Fibroblast of the aortic adventitia (primary cell): ENCODE data around the gene PIK3C2B. TPM values are rescaled to one million over a fixed set of nuclear protein-coding genes. Genes with fewer than 3 reads are reported as not detected.

Source experiments
- DNase-seq: peaks from one replicate; pipeline ENCODE4 v3.0.0-alpha.2; 2010; ENCODE audit warnings: low read depth
- H3K4me3 ChIP-seq: 2 replicates; pipeline ENCODE4 v1.5.1; 2011; ENCODE audit warnings: low read depth, mild to moderate bottlenecking, control low read depth, low read length, moderate library complexity
- CTCF ChIP-seq: IDR thresholded peaks from 2 replicates; pipeline ENCODE4 v1.5.1; 2011; ENCODE audit warnings: mild to moderate bottlenecking, low read length, control low read depth, inconsistent platforms; ENCODE audit not compliant: insufficient read depth
- total RNA-seq: library from RNA; depleted of rRNA; stranded (reverse); fragments of >200 nt; gene quantifications from 2 replicates; pipeline ENCODE4 v1.2.3, GENCODE V29; 2012; ENCODE audit warnings: low replicate concordance

Gene PIK3C2B
- total RNA-seq, 1 donor: 4.5 TPM

- no peak for TF ChIP-seq CTCF
- H3K4me3 ChIP-seq: no peak overlapping the region
- no peak for DNase-seq
Measured at GRCh38 chr1:204453141-204453772, 41.3 kb downstream of the PIK3C2B start.

- no peak for TF ChIP-seq CTCF
- no peak overlapping the region for H3K4me3 ChIP-seq
- DNase-seq: no peak
Measured at GRCh38 chr1:204451352-204452124, 43.1 kb downstream of the PIK3C2B start.

GRCh38 chr1:204450461-204451257 lies 43.9 kb downstream of the PIK3C2B start:
- no peak for DNase-seq
- no peak overlapping the region for H3K4me3 ChIP-seq
- no peak for TF ChIP-seq CTCF

- no peak for DNase-seq
- no peak for TF ChIP-seq CTCF
- H3K4me3 ChIP-seq: no peak overlapping the region
Measured at GRCh38 chr1:204449678-204450280, 44.8 kb downstream of the PIK3C2B start.

GRCh38 chr1:204448991-204449677 lies 45.5 kb downstream of the PIK3C2B start:
- DNase-seq: no peak

More at GRCh38 chr1:204448991-204449677, 45.5 kb downstream of the PIK3C2B start:
- TF ChIP-seq CTCF: no peak
- H3K4me3 ChIP-seq: no peak overlapping the region
